Karpas-422 (cell line): ENCODE measurements around the gene HHIPL1. TPM values are rescaled to one million over a fixed set of nuclear protein-coding genes. Genes with fewer than 3 reads are reported as not detected.

ENCODE experiments used
- DNase-seq: peaks from one replicate; pipeline ENCODE4 v3.0.0-alpha.2; 2015
- H2AFZ ChIP-seq: fragments of 200-600 bp; sonication (generic); 2 replicates; pipeline ENCODE4 v1.6.1; 2014; ENCODE audit warnings: antibody characterized with exemption, low read length, mixed read lengths
- H3K27ac ChIP-seq: fragments of 200-600 bp; sonication (generic); 2 replicates; pipeline ENCODE4 v1.5.1; 2014; ENCODE audit warnings: mild to moderate bottlenecking, low read length, moderate library complexity
- H3K27me3 ChIP-seq: fragments of 200-600 bp; sonication (generic); 2 replicates; pipeline ENCODE4 v1.6.1; 2014; ENCODE audit warnings: low read length, mixed read lengths
- H3K36me3 ChIP-seq: fragments of 200-600 bp; sonication (generic); 2 replicates; pipeline ENCODE4 v1.6.1; 2014; ENCODE audit warnings: low read length, mixed read lengths; ENCODE audit not compliant: insufficient read depth
- H3K4me1 ChIP-seq: fragments of 200-600 bp; sonication (generic); 2 replicates; pipeline ENCODE4 v1.6.1; 2014; ENCODE audit warnings: mild to moderate bottlenecking, low read length, mixed read lengths
- H3K4me2 ChIP-seq: fragments of 200-600 bp; sonication (generic); 2 replicates; pipeline ENCODE4 v1.6.1; 2014; ENCODE audit warnings: low read length, low read depth, mild to moderate bottlenecking; ENCODE audit not compliant: poor library complexity, severe bottlenecking
- H3K4me3 ChIP-seq: fragments of 200-600 bp; sonication (generic); 2 replicates; pipeline ENCODE4 v1.5.1; 2014; ENCODE audit warnings: mild to moderate bottlenecking, antibody characterized with exemption, low read length, mixed read lengths
- H3K79me2 ChIP-seq: fragments of 200-600 bp; sonication (generic); 2 replicates; pipeline ENCODE4 v1.6.1; 2014; ENCODE audit warnings: mild to moderate bottlenecking, low read length, mixed read lengths
- H3K9ac ChIP-seq: fragments of 200-600 bp; sonication (generic); 2 replicates; pipeline ENCODE4 v1.6.0; 2014; ENCODE audit warnings: low read length
- H3K9me2 ChIP-seq: fragments of 200-600 bp; sonication (generic), shearing (Covaris generic); replicated peaks from 2 replicates; pipeline ENCODE4 v1.6.0; 2014; ENCODE audit warnings: mild to moderate bottlenecking, low read length, moderate library complexity; ENCODE audit not compliant: insufficient read depth
- H3K9me3 ChIP-seq: fragments of 300-700, 200-600 bp; sonication (generic); 2 replicates; pipeline ENCODE4 v1.6.1; 2014; ENCODE audit warnings: low read length, mixed read lengths
- H4K20me1 ChIP-seq: fragments of 200-600 bp; sonication (generic); 2 replicates; pipeline ENCODE4 v1.6.1; 2014; ENCODE audit warnings: mild to moderate bottlenecking, antibody characterized with exemption, low read length, low read depth; ENCODE audit not compliant: insufficient read depth
- total RNA-seq: library from RNA; depleted of rRNA; stranded (reverse); fragments of >200 nt; shearing (Covaris generic); gene quantifications from 2 replicates; pipeline ENCODE4 v1.2.3, GENCODE V29; 2014; ENCODE audit warnings: low replicate concordance

HHIPL1 gene
- total RNA-seq, 1 experiment from 2014 or later = not detected

DNA sequence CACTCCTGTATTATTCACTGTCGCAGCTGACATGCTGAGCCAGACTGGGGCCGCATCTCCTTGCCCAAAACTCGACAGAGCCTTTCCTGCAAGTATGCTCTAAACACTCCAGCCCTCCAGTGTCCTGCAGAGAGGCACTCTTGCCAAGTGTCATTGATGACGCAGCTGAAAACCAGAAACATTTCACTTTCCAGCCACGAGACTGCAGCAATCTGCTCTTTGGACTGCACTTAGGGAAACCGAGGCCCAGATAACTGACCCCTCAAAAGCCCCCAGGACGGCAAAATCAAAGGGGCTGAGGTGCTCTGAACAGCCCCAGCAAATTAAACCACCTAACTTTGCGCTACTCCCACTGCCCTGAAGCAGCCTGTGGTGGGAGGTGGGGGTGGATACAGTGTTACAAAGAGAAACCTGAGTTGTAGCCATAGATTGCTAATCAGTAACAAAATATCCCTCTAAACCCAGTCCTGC, 43.5 kb upstream of the HHIPL1 start:
- Histone ChIP-seq H3K9me2 (no peaks in the 10 kb centered on the region), H2AFZ (no peak overlapping the region), H3K9ac (no peak overlapping the region), H3K27me3 (no peaks in the 10 kb centered on the region), H3K4me2 (no peak overlapping the region), H3K9me3 (no peaks in the 10 kb centered on the region), H3K36me3 (no peaks in the 10 kb centered on the region), H3K4me3 (no peak overlapping the region), H3K79me2 (no peaks in the 10 kb centered on the region), H3K27ac (no peak overlapping the region), H4K20me1 (no peaks in the 10 kb centered on the region), H3K4me1 (peaks cover 10% of the 10 kb centered on the region)
- no peak for DNase-seq

DNA sequence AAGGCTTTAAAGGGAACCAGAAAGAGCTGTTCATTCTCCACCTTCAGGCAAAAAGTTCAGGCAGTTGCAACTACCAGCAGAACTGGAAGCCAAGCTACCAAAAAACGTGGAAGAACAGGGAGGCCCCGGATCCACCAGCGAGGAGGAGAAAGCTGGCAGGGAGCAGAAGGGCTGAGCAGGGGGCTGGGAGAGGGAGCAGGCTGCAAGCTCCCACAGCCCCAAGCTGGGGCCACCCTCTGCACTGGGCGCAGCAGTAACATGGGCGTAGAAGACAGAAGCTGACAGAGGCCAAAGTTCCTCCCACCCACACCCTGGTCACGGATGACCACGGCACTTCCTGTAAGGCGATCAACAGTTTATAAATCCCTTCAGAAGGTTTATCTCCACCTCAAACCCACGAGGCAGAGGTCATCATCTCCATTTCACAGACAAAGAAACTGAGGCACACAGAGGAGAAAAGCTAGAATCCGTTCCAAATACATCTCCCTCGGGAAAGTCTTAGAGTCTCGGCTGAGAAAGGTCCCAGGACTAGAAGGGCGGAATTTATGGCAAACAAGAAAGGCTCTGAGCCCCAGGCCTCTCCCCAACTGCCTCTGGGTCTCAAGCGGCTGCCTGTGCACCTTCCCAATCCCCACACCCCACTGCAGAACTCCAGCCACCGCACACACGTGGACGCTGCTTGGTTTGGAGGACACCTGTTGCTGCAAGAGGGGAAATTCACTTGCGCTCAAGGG, 42.7 kb upstream of the HHIPL1 start:
- Histone ChIP-seq H3K9me3 (no peaks in the 10 kb centered on the region), H3K9ac (no peak overlapping the region), H3K9me2 (no peaks in the 10 kb centered on the region), H3K27me3 (no peaks in the 10 kb centered on the region), H3K27ac (no peak overlapping the region), H3K4me2 (no peak overlapping the region), H3K4me1 (peaks cover 10% of the 10 kb centered on the region), H3K79me2 (no peaks in the 10 kb centered on the region), H3K4me3 (no peak overlapping the region), H3K36me3 (no peaks in the 10 kb centered on the region), H4K20me1 (no peaks in the 10 kb centered on the region), H2AFZ (no peak overlapping the region)
- no peak for DNase-seq

DNA sequence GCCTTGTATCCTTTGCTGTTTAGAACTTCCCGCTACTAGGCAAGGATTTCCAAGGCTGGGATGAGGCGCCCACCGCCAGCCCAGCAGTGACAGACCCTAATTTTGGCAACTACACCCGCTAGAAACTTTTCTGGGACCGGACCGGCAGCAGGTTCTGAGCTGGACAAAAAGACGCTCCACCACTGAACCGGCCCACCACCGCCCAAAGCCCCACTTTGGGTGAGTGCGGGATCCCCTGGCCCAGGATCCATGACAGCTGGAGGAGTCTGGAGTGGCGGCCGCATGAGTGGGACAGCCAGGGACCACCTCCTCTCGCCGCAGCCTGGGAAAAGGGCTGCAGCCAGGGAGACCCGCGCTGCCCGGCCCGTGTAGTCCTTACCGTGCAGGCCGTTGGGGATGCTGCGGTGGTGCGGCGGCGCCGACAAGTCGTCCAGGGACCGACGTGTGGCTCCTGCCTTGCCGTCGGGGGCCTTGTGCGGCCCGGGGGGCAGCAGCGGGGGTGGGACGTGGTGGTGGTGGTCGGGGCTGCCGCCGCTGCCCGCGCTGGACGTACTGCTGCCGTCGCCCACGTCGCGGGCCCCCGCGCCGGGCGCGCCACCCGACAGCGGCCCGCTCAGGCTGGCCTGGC, 42.0 kb upstream of the HHIPL1 start:
- Histone ChIP-seq H3K27ac (no peak overlapping the region), H3K79me2 (no peaks in the 10 kb centered on the region), H3K4me2 (no peak overlapping the region), H3K4me3 (no peak overlapping the region), H3K36me3 (no peaks in the 10 kb centered on the region), H3K9me2 (no peaks in the 10 kb centered on the region), H3K9ac (no peak overlapping the region), H3K4me1 (peaks cover 10% of the 10 kb centered on the region), H2AFZ (no peak overlapping the region), H3K27me3 (no peaks in the 10 kb centered on the region), H4K20me1 (no peaks in the 10 kb centered on the region), H3K9me3 (no peaks in the 10 kb centered on the region)
- DNase-seq = no peak

DNA sequence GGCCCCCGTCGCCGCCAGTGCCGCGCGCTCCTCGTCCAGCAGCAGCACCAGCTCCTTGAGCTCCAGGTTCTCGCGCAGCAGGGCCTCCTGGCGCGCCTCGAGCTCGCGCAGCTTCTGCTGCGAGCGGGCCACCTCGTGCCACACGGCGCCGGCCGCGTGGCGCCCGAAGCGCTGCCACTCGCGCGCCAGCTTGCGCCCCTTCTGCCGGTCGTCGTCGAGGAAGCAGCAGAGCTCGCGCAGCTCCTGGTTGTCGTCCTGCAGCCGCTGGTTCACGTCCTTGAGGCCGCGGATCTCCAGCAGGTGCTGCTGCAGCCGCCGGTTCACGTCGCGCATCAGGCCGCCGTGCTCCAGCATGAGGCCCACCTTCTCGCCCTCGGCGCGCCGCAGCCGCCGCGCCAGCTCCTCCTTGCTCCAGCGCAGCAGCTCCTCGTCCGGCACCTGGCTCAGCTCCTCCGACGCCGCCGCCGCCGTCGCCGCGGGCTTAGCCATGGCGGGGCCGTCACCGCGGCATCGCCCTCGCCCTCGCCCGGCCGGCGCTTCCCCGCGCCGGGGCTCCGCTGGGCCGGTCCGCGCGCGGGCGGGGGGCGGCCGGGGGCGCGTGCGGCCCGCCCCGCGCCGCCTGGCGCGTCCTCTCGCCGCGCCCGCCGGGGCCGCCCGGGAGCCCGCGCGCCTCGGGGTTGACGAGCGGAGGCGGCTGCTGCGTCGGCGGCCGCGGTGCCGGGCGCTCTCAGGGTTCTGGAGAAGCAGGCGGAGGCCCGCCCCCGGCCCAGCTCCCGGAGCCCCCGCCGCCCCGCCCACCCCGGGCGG, 41.3 kb upstream of the HHIPL1 start, which contains the start of gene CCDC85C:
Gene CCDC85C, minus strand, starts transcription at position 737 of the 807 bp plus-strand sequence. Its CDS starts 248 bp downstream, at position 489.
- Histone ChIP-seq H4K20me1 (no peaks in the 10 kb centered on the region), H3K4me3 (peak within 1 kb of the TSS; percentile 72), H3K79me2 (no peaks in the 10 kb centered on the region), H3K27ac (peak within 1 kb of the TSS; percentile 26; the same call in 1 of the 2 replicates), H3K9me3 (no peaks in the 10 kb centered on the region), H3K4me2 (peak within 1 kb of the TSS; percentile 72), H3K9ac (peak within 1 kb of the TSS; percentile 70), H3K36me3 (no peaks in the 10 kb centered on the region), H3K4me1 (peaks cover 10% of the 10 kb centered on the region), H3K9me2 (no peaks in the 10 kb centered on the region), H3K27me3 (no peaks in the 10 kb centered on the region), H2AFZ (peak within 1 kb of the TSS; percentile 39; the same call in 1 of the 2 replicates)
- DNase-seq = no peak

DNA sequence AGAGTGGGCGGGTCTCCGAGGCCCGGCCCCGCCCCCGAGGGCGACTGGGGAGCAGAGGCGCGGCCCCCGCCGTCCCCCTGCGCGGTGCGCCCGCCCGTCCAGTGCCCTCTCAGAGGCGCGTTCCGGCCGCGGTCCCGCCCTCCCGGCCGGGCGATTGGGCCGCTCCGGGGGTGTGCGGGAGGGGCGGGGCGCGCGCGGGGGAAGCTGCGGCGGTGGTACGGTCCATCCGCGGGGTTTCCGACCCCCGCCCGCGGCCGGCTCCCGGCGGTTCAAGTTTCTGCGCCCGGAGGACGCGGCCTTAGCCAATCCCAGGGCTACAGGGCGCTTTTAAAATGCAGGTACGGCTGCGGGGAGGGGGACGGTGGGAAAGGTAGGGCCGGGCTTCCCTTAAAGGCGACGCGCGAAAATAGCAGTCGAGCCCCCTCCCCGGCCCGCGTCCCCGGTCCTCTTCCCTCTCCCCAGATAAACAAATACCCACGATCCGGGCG, 40.6 kb upstream of the HHIPL1 start:
- no peaks in the 10 kb centered on the region for H3K36me3 ChIP-seq
- no peaks in the 10 kb centered on the region for H3K9me3 ChIP-seq
- H3K4me2 ChIP-seq = peak overlapping the region; percentile 72
- H2AFZ ChIP-seq = no peak overlapping the region
- H3K9me2 ChIP-seq = no peaks in the 10 kb centered on the region
- no peaks in the 10 kb centered on the region for H3K27me3 ChIP-seq
- peak; percentile 93 for DNase-seq
- H3K79me2 ChIP-seq = no peaks in the 10 kb centered on the region
- peak overlapping the region; percentile 70 for H3K9ac ChIP-seq
- H3K27ac ChIP-seq = peak overlapping the region; percentile 26; the same call in 1 of the 2 replicates
- H4K20me1 ChIP-seq = no peaks in the 10 kb centered on the region
- H3K4me1 ChIP-seq = peaks cover 10% of the 10 kb centered on the region
- H3K4me3 ChIP-seq = peak overlapping the region; percentile 72

DNA sequence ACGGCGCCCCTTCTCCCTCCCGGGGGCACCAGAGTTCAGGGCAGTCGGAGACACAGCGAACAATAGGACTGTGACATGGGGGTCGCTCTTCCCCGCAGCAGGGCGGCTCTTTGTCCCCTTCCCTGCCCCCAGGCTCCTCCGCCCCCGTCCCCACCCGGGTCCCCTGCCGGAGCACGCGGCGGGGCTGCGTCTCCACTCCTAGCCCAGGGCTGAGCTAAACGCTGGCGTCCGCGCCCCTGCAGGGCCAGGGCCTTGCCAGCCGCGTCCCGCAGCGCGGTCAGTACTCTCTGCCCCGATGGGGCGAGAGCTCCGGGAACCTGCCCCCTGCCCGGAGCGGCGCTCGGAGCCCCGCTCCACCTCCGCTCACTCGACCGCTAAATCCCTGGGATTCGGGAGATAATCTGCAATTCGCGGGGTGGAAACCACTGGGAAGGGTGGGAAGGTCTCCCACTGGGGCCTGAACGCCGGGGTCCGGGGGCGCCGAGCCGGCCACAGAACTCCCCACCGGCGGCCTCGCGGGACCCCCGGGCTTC, 40.1 kb upstream of the HHIPL1 start:
- peak overlapping the region; percentile 72 for H3K4me2 ChIP-seq
- H3K27ac ChIP-seq = peak overlapping the region; percentile 26; the same call in 1 of the 2 replicates
- no peaks in the 10 kb centered on the region for H4K20me1 ChIP-seq
- no peaks in the 10 kb centered on the region for H3K36me3 ChIP-seq
- H3K4me3 ChIP-seq = peak overlapping the region; percentile 72
- H3K79me2 ChIP-seq = no peaks in the 10 kb centered on the region
- no peaks in the 10 kb centered on the region for H3K9me2 ChIP-seq
- H3K9me3 ChIP-seq = no peaks in the 10 kb centered on the region
- peaks cover 10% of the 10 kb centered on the region for H3K4me1 ChIP-seq
- H2AFZ ChIP-seq = peak overlapping the region; percentile 39; the same call in 1 of the 2 replicates
- H3K9ac ChIP-seq = peak overlapping the region; percentile 70
- DNase-seq = no peak
- H3K27me3 ChIP-seq = no peaks in the 10 kb centered on the region

DNA sequence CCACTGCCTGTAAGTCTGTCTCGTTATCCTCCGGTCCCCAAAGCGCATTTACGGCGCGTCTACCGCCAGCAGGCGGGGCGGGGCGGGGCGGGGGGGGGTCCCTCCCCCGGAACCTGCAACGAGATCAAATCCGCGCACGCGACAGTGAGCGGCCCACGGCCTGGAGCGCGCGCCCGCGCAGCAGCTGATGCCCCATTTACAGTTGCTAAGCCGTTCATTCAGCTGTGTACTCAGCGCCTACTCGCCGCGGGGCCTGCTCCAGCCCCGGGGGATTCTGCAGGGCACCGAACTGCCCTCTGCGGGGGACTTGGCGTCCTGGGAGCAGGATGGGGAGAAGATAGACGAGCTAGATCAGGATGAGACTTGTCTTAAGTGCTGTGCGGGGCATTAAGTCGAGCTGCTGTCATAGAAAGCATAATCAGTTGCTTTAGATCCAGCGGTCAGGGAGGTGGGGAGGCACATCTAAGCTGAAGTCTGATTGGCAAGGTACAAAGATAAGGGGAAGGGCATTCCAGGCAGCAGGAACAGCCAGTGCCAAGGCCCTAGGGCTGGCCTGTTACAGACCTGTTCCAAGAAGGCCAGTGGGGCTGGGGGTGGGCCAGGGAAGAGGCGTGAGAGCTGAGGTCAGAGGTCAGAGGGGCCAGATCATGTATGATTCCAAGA, 39.5 kb upstream of the HHIPL1 start:
- no peaks in the 10 kb centered on the region for H3K79me2 ChIP-seq
- H4K20me1 ChIP-seq = no peaks in the 10 kb centered on the region
- no peaks in the 10 kb centered on the region for H3K9me3 ChIP-seq
- no peak overlapping the region for H3K27ac ChIP-seq
- H3K4me3 ChIP-seq = peak overlapping the region; percentile 72
- H3K36me3 ChIP-seq = no peaks in the 10 kb centered on the region
- peaks cover 10% of the 10 kb centered on the region for H3K4me1 ChIP-seq
- H3K4me2 ChIP-seq = peak overlapping the region; percentile 72
- no peaks in the 10 kb centered on the region for H3K27me3 ChIP-seq
- DNase-seq = peak; percentile 82
- peak overlapping the region; percentile 70 for H3K9ac ChIP-seq
- H2AFZ ChIP-seq = peak overlapping the region; percentile 75; the same call in 1 of the 2 replicates
- H3K9me2 ChIP-seq = no peaks in the 10 kb centered on the region
